Body of pancreas (tissue), 4 donors: ENCODE data around the gene GCM1.

Source experiments
- CTCF ChIP-seq, 7 experiments: fragments of 450-650 bp in 4 of 7; fragments of 200-600 bp in 3 of 7; sonication (generic) in 3 of 7; IDR thresholded peaks; one replicate each; pipeline ENCODE4 v1.5.1; 2016 to 2019; ENCODE audit warnings: antibody characterized with exemption in 7 of 7
- POLR2A ChIP-seq, 3 donors: fragments of 450-650 bp; IDR thresholded peaks; one replicate each; pipeline ENCODE4 v1.6.1; 2016; ENCODE audit warnings: antibody characterized with exemption in 3 of 3, mild to moderate bottlenecking in 2 of 3

GRCh38 chr6:53111865-53112264 lies 36.8 kb downstream of the GCM1 start:
- TF ChIP-seq CTCF (IDR thresholded peaks at IDR 0.05) (no peak), POLR2A (IDR thresholded peaks at IDR 0.05) (no peak)
